ENCODE measurements around the gene MKI67.

GRCh38 chr10:128081222-128081621 lies 45.0 kb downstream of the MKI67 start:
- TF ChIP-seq, protein P1, sequence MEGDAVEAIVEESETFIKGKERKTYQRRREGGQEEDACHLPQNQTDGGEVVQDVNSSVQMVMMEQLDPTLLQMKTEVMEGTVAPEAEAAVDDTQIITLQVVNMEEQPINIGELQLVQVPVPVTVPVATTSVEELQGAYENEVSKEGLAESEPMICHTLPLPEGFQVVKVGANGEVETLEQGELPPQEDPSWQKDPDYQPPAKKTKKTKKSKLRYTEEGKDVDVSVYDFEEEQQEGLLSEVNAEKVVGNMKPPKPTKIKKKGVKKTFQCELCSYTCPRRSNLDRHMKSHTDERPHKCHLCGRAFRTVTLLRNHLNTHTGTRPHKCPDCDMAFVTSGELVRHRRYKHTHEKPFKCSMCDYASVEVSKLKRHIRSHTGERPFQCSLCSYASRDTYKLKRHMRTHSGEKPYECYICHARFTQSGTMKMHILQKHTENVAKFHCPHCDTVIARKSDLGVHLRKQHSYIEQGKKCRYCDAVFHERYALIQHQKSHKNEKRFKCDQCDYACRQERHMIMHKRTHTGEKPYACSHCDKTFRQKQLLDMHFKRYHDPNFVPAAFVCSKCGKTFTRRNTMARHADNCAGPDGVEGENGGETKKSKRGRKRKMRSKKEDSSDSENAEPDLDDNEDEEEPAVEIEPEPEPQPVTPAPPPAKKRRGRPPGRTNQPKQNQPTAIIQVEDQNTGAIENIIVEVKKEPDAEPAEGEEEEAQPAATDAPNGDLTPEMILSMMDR (IDR thresholded peaks at IDR 0.05; ENCODE audit: low read depth, low read length): no peak
- TF ChIP-seq POLR2A (IDR thresholded peaks at IDR 0.05; ENCODE audit: extremely low read depth, insufficient read length) (no peak), MYC (IDR thresholded peaks at IDR 0.05; ENCODE audit: low read depth, low read length) (no peak)
- TF ChIP-seq, protein P2, sequence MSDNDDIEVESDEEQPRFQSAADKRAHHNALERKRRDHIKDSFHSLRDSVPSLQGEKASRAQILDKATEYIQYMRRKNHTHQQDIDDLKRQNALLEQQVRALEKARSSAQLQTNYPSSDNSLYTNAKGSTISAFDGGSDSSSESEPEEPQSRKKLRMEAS (IDR thresholded peaks at IDR 0.05; ENCODE audit: low read depth, low read length): no peak
